H9 (cell line): Measurements from ENCODE around the gene PBX1. TPM values are rescaled to one million over a fixed set of nuclear protein-coding genes. Genes with fewer than 3 reads are reported as not detected.

Source experiments
- DNase-seq: peaks from one replicate; pipeline ENCODE4 v3.0.0-alpha.2; 2017
- H2AFZ ChIP-seq: one replicate; pipeline ENCODE4 v1.6.1; 2013; ENCODE audit warnings: mild to moderate bottlenecking, low read length, control low read depth, moderate library complexity
- H2AK5ac ChIP-seq: 2 replicates; pipeline ENCODE4 v1.6.1; 2013; ENCODE audit warnings: low read length, control low read depth, mixed read lengths; ENCODE audit not compliant: insufficient read length
- H2BK120ac ChIP-seq: one replicate; pipeline ENCODE4 v1.6.1; 2013; ENCODE audit warnings: low read depth, mild to moderate bottlenecking, low read length, control low read depth, inconsistent platforms; ENCODE audit not compliant: poor library complexity, severe bottlenecking
- H2BK12ac ChIP-seq: 2 replicates; pipeline ENCODE4 v1.6.1; 2013; ENCODE audit warnings: low read length, control low read depth, mixed read lengths, low read depth; ENCODE audit not compliant: insufficient read length
- H2BK15ac ChIP-seq: 2 replicates; pipeline ENCODE4 v1.6.1; 2013; ENCODE audit warnings: low read depth, low read length, control low read depth
- H2BK20ac ChIP-seq: one replicate; pipeline ENCODE4 v1.6.1; 2013; ENCODE audit warnings: low read depth, mild to moderate bottlenecking, low read length, control low read depth, inconsistent platforms; ENCODE audit not compliant: poor library complexity, severe bottlenecking
- H2BK5ac ChIP-seq: 2 replicates; pipeline ENCODE4 v1.6.1; 2013; ENCODE audit warnings: low read length, control low read depth, mixed read lengths; ENCODE audit not compliant: insufficient read length
- H3K14ac ChIP-seq: 2 replicates; pipeline ENCODE4 v1.6.1; 2013; ENCODE audit warnings: low read length, control low read depth; ENCODE audit not compliant: insufficient read depth
- H3K18ac ChIP-seq: 2 replicates; pipeline ENCODE4 v1.6.1; 2013; ENCODE audit warnings: low read depth, mild to moderate bottlenecking, mixed read lengths, low read length, control low read depth; ENCODE audit not compliant: insufficient read length
- H3K23ac ChIP-seq: 2 replicates; pipeline ENCODE4 v1.6.1; 2013; ENCODE audit warnings: low read length, control low read depth, mixed read lengths, low read depth; ENCODE audit not compliant: insufficient read length
- H3K23me2 ChIP-seq: 2 replicates; pipeline ENCODE4 v1.6.1; 2013; ENCODE audit warnings: low read depth, mild to moderate bottlenecking, mixed read lengths, low read length, control low read depth; ENCODE audit not compliant: insufficient read length, poor library complexity, severe bottlenecking
- H3K27ac ChIP-seq: 2 replicates; pipeline ENCODE4 v1.5.1; 2013; ENCODE audit warnings: low read length, control low read depth, mixed read lengths, low read depth; ENCODE audit not compliant: insufficient read length
- H3K27me3 ChIP-seq: 2 replicates; pipeline ENCODE4 v1.6.1; 2013; ENCODE audit warnings: low read length, control low read depth, inconsistent platforms; ENCODE audit not compliant: insufficient read depth
- H3K4ac ChIP-seq: 2 replicates; pipeline ENCODE4 v1.6.1; 2013; ENCODE audit warnings: low read depth, mild to moderate bottlenecking, control low read depth, inconsistent platforms, low read length, moderate library complexity
- H3K4me1 ChIP-seq: 2 replicates; pipeline ENCODE4 v1.6.1; 2013; ENCODE audit warnings: low read length, control low read depth, inconsistent platforms; ENCODE audit not compliant: insufficient read depth
- H3K4me2 ChIP-seq: 2 replicates; pipeline ENCODE4 v1.6.1; 2013; ENCODE audit warnings: low read length, control low read depth, mixed read lengths; ENCODE audit not compliant: insufficient read length, insufficient read depth
- H3K56ac ChIP-seq: 2 replicates; pipeline ENCODE4 v1.6.1; 2013; ENCODE audit warnings: low read depth, mild to moderate bottlenecking, mixed read lengths, low read length, control low read depth; ENCODE audit not compliant: insufficient read length
- H3K79me1 ChIP-seq: 2 replicates; pipeline ENCODE4 v1.6.1; 2013; ENCODE audit warnings: low read depth, mild to moderate bottlenecking, moderate library complexity, low read length, control low read depth, inconsistent platforms; ENCODE audit not compliant: insufficient read depth, poor library complexity, severe bottlenecking
- H3K79me2 ChIP-seq: 2 replicates; pipeline ENCODE4 v1.6.1; 2013; ENCODE audit warnings: low read length, control low read depth, inconsistent platforms; ENCODE audit not compliant: insufficient read depth
- H3K9ac ChIP-seq: 2 replicates; pipeline ENCODE4 v1.6.1; 2013; ENCODE audit warnings: low read length, control low read depth, mixed read lengths; ENCODE audit not compliant: insufficient read length; ENCODE audit errors: extremely low read depth
- H3K9me3 ChIP-seq: one replicate; pipeline ENCODE4 v1.6.1; 2013; ENCODE audit warnings: low read depth, low read length, inconsistent platforms; ENCODE audit not compliant: control insufficient read depth
- H3T11ph ChIP-seq: one replicate; pipeline ENCODE4 v1.6.1; 2013; ENCODE audit warnings: mild to moderate bottlenecking, low read length, control low read depth, inconsistent platforms
- H4K20me1 ChIP-seq: one replicate; pipeline ENCODE4 v1.6.1; 2013; ENCODE audit not compliant: control insufficient read depth, insufficient read length, insufficient read depth
- H4K5ac ChIP-seq: 2 replicates; pipeline ENCODE4 v1.6.1; 2013; ENCODE audit warnings: low read depth, mild to moderate bottlenecking, mixed read lengths, low read length, control low read depth; ENCODE audit not compliant: insufficient read length
- H4K8ac ChIP-seq: replicated peaks from 2 replicates; pipeline ENCODE4 v1.6.1; 2013; ENCODE audit warnings: low read length, control low read depth, mixed read lengths, low read depth; ENCODE audit not compliant: insufficient read length
- H4K91ac ChIP-seq: 2 replicates; pipeline ENCODE4 v1.6.1; 2013; ENCODE audit warnings: low read depth, mild to moderate bottlenecking, moderate library complexity, mixed read lengths, low read length, control low read depth; ENCODE audit not compliant: insufficient read length
- H3K27ac Mint-ChIP-seq, 3 experiments: 2 replicates in 2 of 3; 3 replicates in 1 of 3; pipeline ENCODE4 v1.8.0; 2020 to 2021; ENCODE audit warnings: mixed read lengths in 3 of 3, mild to moderate bottlenecking in 1 of 3, moderate library complexity in 1 of 3
- H3K27me3 Mint-ChIP-seq: 2 replicates; pipeline ENCODE4 v1.8.0; 2021; ENCODE audit warnings: low read depth, mild to moderate bottlenecking, moderate library complexity, mixed read lengths
- H3K36me3 Mint-ChIP-seq, 3 experiments: 2 replicates in 2 of 3; 3 replicates in 1 of 3; pipeline ENCODE4 v1.8.0; 2020 to 2021; ENCODE audit warnings: low read depth in 3 of 3, mixed read lengths in 3 of 3; ENCODE audit not compliant: insufficient read depth in 1 of 3
- H3K4me1 Mint-ChIP-seq, 2 experiments: 2 replicates each; pipeline ENCODE4 v1.8.0; 2020; ENCODE audit warnings: mixed read lengths in 2 of 2
- H3K4me3 Mint-ChIP-seq, 2 experiments: 2 replicates in 1 of 2; 3 replicates in 1 of 2; pipeline ENCODE4 v1.8.0; 2020 to 2021; ENCODE audit warnings: mild to moderate bottlenecking in 2 of 2, mixed read lengths in 2 of 2, moderate library complexity in 1 of 2
- H3K9me3 Mint-ChIP-seq, 2 experiments: 2 replicates in 1 of 2; 3 replicates in 1 of 2; pipeline ENCODE4 v1.8.0; 2020; ENCODE audit warnings: mild to moderate bottlenecking in 2 of 2, mixed read lengths in 2 of 2, moderate library complexity in 1 of 2
- CTCF ChIP-seq: fragments of 200-600 bp; sonication (generic); conservative IDR thresholded peaks from 3 replicates; pipeline ENCODE4 v1.8.0; 2021; ENCODE audit warnings: antibody characterized with exemption, mild to moderate bottlenecking
- WGBS: extraction: QIAGEN DNeasy Blood & Tissue Kit; methylation state at CpG from one replicate; pipeline ENCODE4 v1.1.7; 2013; ENCODE audit warnings: missing lambda C conversion rate, low lambda C conversion rate, mixed read lengths; ENCODE audit not compliant: insufficient read length; ENCODE audit errors: extremely low coverage; 5-methylcytosine and 5-hydroxymethylcytosine counted together
- total RNA-seq: library from RNA; stranded (reverse); gene quantifications from 2 replicates; pipeline ENCODE4 v1.2.1, GENCODE V29; 2021

PBX1 gene
- total RNA-seq, 1 experiment from 2014 or later = 142 TPM

DNA sequence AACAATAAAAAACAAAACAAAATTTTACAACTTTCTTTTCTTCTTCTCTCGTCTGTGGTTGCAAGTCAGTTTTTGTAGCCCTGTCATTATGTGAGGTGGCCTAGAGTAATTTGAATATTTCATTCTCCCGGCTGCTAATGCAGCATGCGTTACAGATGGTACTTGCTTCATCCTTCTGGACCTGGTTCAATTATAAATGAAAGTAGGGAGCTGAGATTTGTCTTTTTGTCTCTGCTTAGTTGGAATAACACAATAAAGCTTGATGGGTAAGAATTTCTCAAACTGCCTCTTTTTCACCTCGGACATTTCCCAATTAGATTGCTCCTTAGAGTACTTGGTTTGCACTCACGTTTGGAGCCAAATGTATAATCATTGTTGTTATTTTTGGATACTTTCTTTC, 201.6 kb downstream of the PBX1 start:
- Mint-ChIP-seq H3K27ac (no peak overlapping the region), H3K4me3 (no peak overlapping the region)

More for the DNA sequence above, 201.6 kb downstream of the PBX1 start:
- Histone ChIP-seq H2AFZ (no peak overlapping the region), H3K56ac (no peak overlapping the region), H4K8ac (no peak overlapping the region), H2BK5ac (no peak overlapping the region), H3K27ac (no peak overlapping the region), H3K18ac (no peak overlapping the region), H3K4me1 (peaks cover 7% of the 10 kb centered on the region; the same call in 1 of the 2 replicates), H3K23ac (no peak overlapping the region), H3T11ph (no peak overlapping the region), H4K20me1 (peaks cover 2% of the 10 kb centered on the region), H3K27me3 (no peaks in the 10 kb centered on the region), H2BK120ac (no peak overlapping the region), H3K4ac (no peak overlapping the region), H4K91ac (no peak overlapping the region), H3K9ac (no peak overlapping the region), H2BK12ac (no peak overlapping the region), H3K79me1 (peaks cover 3% of the 10 kb centered on the region), H2AK5ac (no peak overlapping the region), H3K14ac (no peak overlapping the region), H3K79me2 (no peaks in the 10 kb centered on the region), H2BK20ac (no peak overlapping the region), H3K23me2 (no peaks in the 10 kb centered on the region), H2BK15ac (no peak overlapping the region), H3K9me3 (no peaks in the 10 kb centered on the region), H4K5ac (no peak overlapping the region), H3K4me2 (no peak overlapping the region)
- Mint-ChIP-seq H3K9me3 (no peaks in the 10 kb centered on the region), H3K4me1 (peaks cover 27 to 38% of the 10 kb centered on the region in 2 experiments), H3K36me3 (peaks cover 0 to 10% (median 6%) of the 10 kb centered on the region in 3 experiments; a peak in 5 of 7 replicates), H3K27me3 (no peaks in the 10 kb centered on the region)
- WGBS = no CpG with 5 or more reads among the region's 5 CpGs
- DNase-seq = no peak
- no peak for TF ChIP-seq CTCF
